CD14-positive monocyte (primary cell): ENCODE results near the gene KIFC3. TPM values are rescaled to one million over a fixed set of nuclear protein-coding genes. Genes with fewer than 3 reads are reported as not detected.

Source experiments
- DNase-seq, 3 donors: peaks; one replicate each; pipeline ENCODE4 v3.0.0-alpha.2; 2011 to 2022
- H2AFZ ChIP-seq: 2 replicates; pipeline ENCODE4 v1.6.0; 2012; ENCODE audit warnings: mild to moderate bottlenecking, low read depth, low read length, inconsistent platforms; ENCODE audit not compliant: insufficient read depth, poor library complexity, severe bottlenecking
- H3K27ac ChIP-seq, 2 donors: 1 replicate in 1 of 2; 2 replicates in 1 of 2; pipeline ENCODE4 v1.5.1; 2012 to 2013; ENCODE audit warnings: low read length in 2 of 2, control low read depth in 1 of 2, inconsistent platforms in 1 of 2, low read depth in 1 of 2, mild to moderate bottlenecking in 1 of 2
- H3K27me3 ChIP-seq, 2 donors: one replicate each; pipeline versions ENCODE4 v1.6.0 to v1.6.1; 2011 to 2013; ENCODE audit warnings: low read length in 2 of 2; ENCODE audit not compliant: control insufficient read depth in 2 of 2, insufficient read depth in 2 of 2
- H3K36me3 ChIP-seq, 2 donors: replicated peaks in 1 of 2; 1 replicate in 1 of 2; 2 replicates in 1 of 2; pipeline versions ENCODE4 v1.5.1 to v1.6.1; 2012 to 2013; ENCODE audit warnings: low read length in 2 of 2, control low read depth in 1 of 2, inconsistent platforms in 1 of 2, mild to moderate bottlenecking in 1 of 2; ENCODE audit not compliant: insufficient read depth in 2 of 2, control insufficient read depth in 1 of 2
- H3K4me1 ChIP-seq, 2 donors: 1 replicate in 1 of 2; 2 replicates in 1 of 2; pipeline versions ENCODE4 v1.5.1 to v1.6.1; 2012 to 2013; ENCODE audit warnings: low read length in 2 of 2, control low read depth in 1 of 2, inconsistent platforms in 1 of 2, mild to moderate bottlenecking in 1 of 2, moderate library complexity in 1 of 2; ENCODE audit not compliant: insufficient read depth in 2 of 2, control insufficient read depth in 1 of 2
- H3K4me2 ChIP-seq: replicated peaks from 2 replicates; pipeline ENCODE3; 2012; ENCODE audit warnings: low read length, moderate library complexity, mild to moderate bottlenecking; ENCODE audit not compliant: poor library complexity, severe bottlenecking; ENCODE audit errors: extremely low read depth
- H3K4me3 ChIP-seq, 3 experiments: fragments of 200-600 bp in 1 of 3; sonication (generic) in 1 of 3; replicated peaks in 1 of 3; 1 replicate in 2 of 3; 2 replicates in 1 of 3; pipeline ENCODE4 v1.5.1; 2011 to 2013; ENCODE audit warnings: low read length in 3 of 3, mild to moderate bottlenecking in 3 of 3, control low read depth in 2 of 3, low read depth in 2 of 3, inconsistent platforms in 1 of 3, moderate library complexity in 1 of 3
- H3K79me2 ChIP-seq: 2 replicates; pipeline ENCODE4 v1.6.0; 2012; ENCODE audit warnings: mild to moderate bottlenecking, control low read depth, inconsistent platforms, low read length, moderate library complexity; ENCODE audit not compliant: insufficient read depth
- H3K9ac ChIP-seq: 2 replicates; pipeline ENCODE4 v1.6.0; 2017; ENCODE audit warnings: low read length, mild to moderate bottlenecking; ENCODE audit not compliant: insufficient read depth, poor library complexity, severe bottlenecking
- H3K9me3 ChIP-seq, 2 donors: replicated peaks in 1 of 2; 1 replicate in 1 of 2; 2 replicates in 1 of 2; pipeline versions ENCODE4 v1.5.1 to v1.6.1; 2012 to 2013; ENCODE audit warnings: low read length in 2 of 2, control low read depth in 1 of 2; ENCODE audit not compliant: control insufficient read depth in 1 of 2, insufficient read depth in 1 of 2
- H4K20me1 ChIP-seq: 2 replicates; pipeline ENCODE4 v1.6.0; 2012; ENCODE audit warnings: mild to moderate bottlenecking, low read length, control low read depth, moderate library complexity; ENCODE audit not compliant: insufficient read depth
- H3K27ac Mint-ChIP-seq, 7 donors: one replicate each; pipeline ENCODE4 v1.8.0; 2020; ENCODE audit warnings: mild to moderate bottlenecking in 7 of 7, mixed read lengths in 7 of 7, moderate library complexity in 6 of 7, inconsistent platforms in 2 of 7
- H3K27me3 Mint-ChIP-seq, 3 donors: one replicate each; pipeline ENCODE4 v1.8.0; 2021 to 2022; ENCODE audit warnings: low read depth in 3 of 3, mild to moderate bottlenecking in 3 of 3, mixed read lengths in 3 of 3, moderate library complexity in 3 of 3, inconsistent platforms in 1 of 3
- H3K36me3 Mint-ChIP-seq, 2 donors: one replicate each; pipeline ENCODE4 v1.8.0; 2020; ENCODE audit warnings: mixed read lengths in 2 of 2, inconsistent platforms in 1 of 2, mild to moderate bottlenecking in 1 of 2
- H3K4me1 Mint-ChIP-seq: one replicate; pipeline ENCODE4 v1.8.0; 2020; ENCODE audit warnings: mild to moderate bottlenecking, mixed read lengths
- H3K4me3 Mint-ChIP-seq, 2 donors: one replicate each; pipeline ENCODE4 v1.8.0; 2020; ENCODE audit warnings: mild to moderate bottlenecking in 2 of 2, mixed read lengths in 2 of 2, moderate library complexity in 1 of 2
- H3K9me3 Mint-ChIP-seq, 7 donors: one replicate each; pipeline ENCODE4 v1.8.0; 2020 to 2022; ENCODE audit warnings: mixed read lengths in 7 of 7, mild to moderate bottlenecking in 6 of 7, moderate library complexity in 6 of 7, inconsistent platforms in 2 of 7
- WGBS: methylation state at CpG from one replicate; pipeline ENCODE4 v1.1.5; 2013; ENCODE audit warnings: missing lambda C conversion rate; ENCODE audit not compliant: insufficient coverage; 5-methylcytosine and 5-hydroxymethylcytosine counted together
- intact Hi-C, 2 donors: fragments of 100-400 bp; cut with micrococcal nuclease; formaldehyde crosslinking; loops; one replicate each; pipeline versions ENCODE4 v1.15.0 to v1.15.1; 2023
- polyA plus RNA-seq, 3 donors: library from polyadenylated mRNA; depleted of rRNA in 1 of 3; unstranded in 2 of 3; stranded (reverse) in 1 of 3; fragments of 300-500 nt in 2 of 3; fragments of >200 nt in 1 of 3; fragmentation: Illumina TruSeq in 2 of 3; gene quantifications; 1 replicate in 2 of 3; 2 replicates in 1 of 3; pipeline ENCODE4 v1.2.3, GENCODE V29; 2012 to 2021
- TF ChIP-seq, protein P1 (sequence below): fragments of 200-600 bp; IDR thresholded peaks from one replicate; pipeline ENCODE4 v1.8.0; 2022; ENCODE audit warnings: antibody characterized with exemption, mild to moderate bottlenecking

KIFC3 gene
- polyA plus RNA-seq, 3 donors, result 0.24 to 1.7 TPM; not detected in 1

DNA sequence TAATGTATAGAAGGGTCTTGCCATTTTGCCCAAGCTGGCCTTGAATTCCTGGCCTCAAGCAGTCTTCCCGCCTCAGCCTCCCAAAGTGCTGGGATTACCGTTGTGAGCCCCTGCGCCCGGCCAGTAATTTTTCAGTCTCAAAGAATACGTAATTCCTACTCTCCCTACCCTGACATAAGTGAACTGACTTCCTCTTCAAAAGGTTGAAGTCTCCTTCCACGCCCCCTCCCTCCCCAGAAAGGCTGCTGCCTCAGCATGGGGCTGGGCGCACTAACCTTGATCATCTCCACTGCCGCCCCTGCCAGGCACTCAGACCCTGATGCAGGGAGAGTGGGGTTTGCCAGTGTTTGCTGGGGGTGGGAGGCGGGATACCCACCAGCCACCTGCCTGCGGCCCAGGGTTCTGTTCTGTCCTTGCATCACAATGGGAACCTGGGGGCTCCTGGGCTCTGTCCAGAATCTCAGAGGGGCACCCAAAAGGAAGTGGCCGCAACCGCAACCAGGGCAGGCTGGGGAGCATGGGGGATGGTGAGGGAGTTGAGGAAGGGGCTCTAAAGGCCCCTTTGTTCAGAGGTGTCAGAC is 27.5 kb downstream of the KIFC3 start:
- Mint-ChIP-seq H3K27me3 (peaks cover 0 to 2% (median 2%) of the 10 kb centered on the region in 3 donors), H3K36me3 (no peaks in the 10 kb centered on the region), H3K27ac (peak overlapping the region in 1 of 7 donors; percentile 6), H3K9me3 (peaks cover 0 to 2% (median 0%) of the 10 kb centered on the region in 7 donors), H3K4me1 (no peaks in the 10 kb centered on the region), H3K4me3 (no peak overlapping the region)
- 74% methylated on average over 5 of the region's 12 CpGs for WGBS
- Histone ChIP-seq H4K20me1 (no peaks in the 10 kb centered on the region), H3K4me2 (no peak overlapping the region), H3K27me3 (no peaks in the 10 kb centered on the region), H3K9ac (no peak overlapping the region), H3K79me2 (no peaks in the 10 kb centered on the region), H3K27ac (no peak overlapping the region), H3K4me1 (no peaks in the 10 kb centered on the region), H3K36me3 (no peaks in the 10 kb centered on the region), H3K4me3 (no peak overlapping the region), H2AFZ (no peak overlapping the region), H3K9me3 (no peaks in the 10 kb centered on the region)
- no peak for DNase-seq
- intact Hi-C loops, result no loop called here
- TF ChIP-seq, protein P1, sequence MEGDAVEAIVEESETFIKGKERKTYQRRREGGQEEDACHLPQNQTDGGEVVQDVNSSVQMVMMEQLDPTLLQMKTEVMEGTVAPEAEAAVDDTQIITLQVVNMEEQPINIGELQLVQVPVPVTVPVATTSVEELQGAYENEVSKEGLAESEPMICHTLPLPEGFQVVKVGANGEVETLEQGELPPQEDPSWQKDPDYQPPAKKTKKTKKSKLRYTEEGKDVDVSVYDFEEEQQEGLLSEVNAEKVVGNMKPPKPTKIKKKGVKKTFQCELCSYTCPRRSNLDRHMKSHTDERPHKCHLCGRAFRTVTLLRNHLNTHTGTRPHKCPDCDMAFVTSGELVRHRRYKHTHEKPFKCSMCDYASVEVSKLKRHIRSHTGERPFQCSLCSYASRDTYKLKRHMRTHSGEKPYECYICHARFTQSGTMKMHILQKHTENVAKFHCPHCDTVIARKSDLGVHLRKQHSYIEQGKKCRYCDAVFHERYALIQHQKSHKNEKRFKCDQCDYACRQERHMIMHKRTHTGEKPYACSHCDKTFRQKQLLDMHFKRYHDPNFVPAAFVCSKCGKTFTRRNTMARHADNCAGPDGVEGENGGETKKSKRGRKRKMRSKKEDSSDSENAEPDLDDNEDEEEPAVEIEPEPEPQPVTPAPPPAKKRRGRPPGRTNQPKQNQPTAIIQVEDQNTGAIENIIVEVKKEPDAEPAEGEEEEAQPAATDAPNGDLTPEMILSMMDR, result no peak

DNA sequence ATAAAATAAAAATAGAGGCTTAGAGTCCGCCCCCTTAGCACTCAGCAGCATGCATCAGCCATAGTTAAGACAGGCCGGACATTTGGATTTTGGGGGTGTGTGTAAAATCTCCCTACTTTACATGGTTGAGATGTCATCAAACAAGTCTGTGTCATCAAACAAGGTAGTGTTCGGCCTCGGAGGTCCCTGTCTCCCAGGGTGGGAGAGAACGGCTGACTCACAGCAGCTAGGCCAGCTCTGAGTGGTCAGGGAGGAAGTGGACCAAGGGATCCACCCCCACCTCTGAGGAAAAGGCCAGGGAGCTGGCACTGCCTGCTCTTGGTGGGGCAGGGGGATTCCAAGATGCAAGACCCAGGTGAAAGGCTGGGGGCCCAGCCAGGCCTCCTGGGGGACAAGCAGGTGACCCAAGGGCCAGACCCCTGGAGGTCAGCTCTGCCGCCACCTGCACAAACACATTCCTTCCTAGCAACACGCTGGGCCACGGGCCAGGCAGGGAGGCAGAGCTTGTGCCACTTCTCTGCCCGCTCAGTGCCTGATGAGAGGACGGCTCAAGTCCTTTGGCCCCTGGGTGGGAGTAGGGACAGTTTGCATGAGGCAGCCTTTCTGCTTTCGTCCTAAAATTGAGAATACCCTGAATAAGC is 28.5 kb downstream of the KIFC3 start:
- no CpG with 5 or more reads among the region's 11 CpGs for WGBS
- no peak overlapping the region for H3K4me3 Mint-ChIP-seq

More for the DNA sequence above, 28.5 kb downstream of the KIFC3 start:
- no peaks in the 10 kb centered on the region for H3K4me1 Mint-ChIP-seq
- Histone ChIP-seq H3K27ac (no peak overlapping the region), H3K4me1 (no peaks in the 10 kb centered on the region), H3K9ac (no peak overlapping the region), H3K36me3 (no peaks in the 10 kb centered on the region), H3K79me2 (no peaks in the 10 kb centered on the region), H3K9me3 (no peaks in the 10 kb centered on the region), H3K4me2 (no peak overlapping the region), H3K4me3 (no peak overlapping the region), H2AFZ (no peak overlapping the region), H3K27me3 (no peaks in the 10 kb centered on the region), H4K20me1 (no peaks in the 10 kb centered on the region)
- TF ChIP-seq, protein P1, result no peak
- peaks cover 0 to 2% (median 2%) of the 10 kb centered on the region in 3 donors for H3K27me3 Mint-ChIP-seq
- H3K9me3 Mint-ChIP-seq, result peaks cover 0 to 2% (median 0%) of the 10 kb centered on the region in 7 donors
- intact Hi-C loops, result no loop called here
- H3K27ac Mint-ChIP-seq, result no peak overlapping the region
- DNase-seq, result no peak
- no peaks in the 10 kb centered on the region for H3K36me3 Mint-ChIP-seq
